Measurements from ENCODE around the gene LAMTOR5. TPM values are rescaled to one million over a fixed set of nuclear protein-coding genes. Genes with fewer than 3 reads are reported as not detected.

Gene LAMTOR5
- total RNA-seq, 4 donors from 2014 or later = 46.1 to 119 (median 80.2) TPM

- 69 to 85% methylated on average over 3 of the region's 3 CpGs for WGBS, 2 donors
- Histone ChIP-seq H3K4me3 (replicated peaks in 1 of 3) (no peak overlapping the region), H3K27me3 (no peaks in the 10 kb centered on the region), H3K27ac (no peak overlapping the region), H3K9me3 (no peaks in the 10 kb centered on the region), H3K4me1 (peaks cover 0 to 3% of the 10 kb centered on the region in 2 donors), H3K36me3 (no peaks in the 10 kb centered on the region)
- intact Hi-C loops (cut with DNase I) = no loop called here
- TF ChIP-seq POLR2A (IDR thresholded peaks at IDR 0.05) = no peak
- no peak for TF ChIP-seq CTCF (IDR thresholded peaks at IDR 0.05)
- no peak for DNase-seq
Measured at GRCh38 chr1:110434946-110435345, 27.5 kb upstream of the LAMTOR5 start.

- no peaks in the 10 kb centered on the region for H3K4me1 ChIP-seq
- no peaks in the 10 kb centered on the region for H3K36me3 ChIP-seq
- intact Hi-C loops (cut with DNase I) = no loop called here
- H3K4me3 ChIP-seq (replicated peaks in 1 of 3) = no peak overlapping the region
- H3K27me3 ChIP-seq = no peaks in the 10 kb centered on the region
- H3K9me3 ChIP-seq = no peaks in the 10 kb centered on the region
- DNase-seq = peak; percentile 27 to 38
- WGBS, 2 donors = 46% methylated on average over 2 to 3 of the region's 3 CpGs
- H3K27ac ChIP-seq = no peak overlapping the region
- no peak for TF ChIP-seq POLR2A (IDR thresholded peaks at IDR 0.05)
Measured at GRCh38 chr1:110433803-110434202, 26.3 kb upstream of the LAMTOR5 start.

- Histone ChIP-seq H3K27me3 (no peaks in the 10 kb centered on the region), H3K9me3 (no peaks in the 10 kb centered on the region), H3K4me3 (replicated peaks in 1 of 3) (no peak overlapping the region), H3K27ac (no peak overlapping the region), H3K36me3 (no peaks in the 10 kb centered on the region), H3K4me1 (no peaks in the 10 kb centered on the region)
- intact Hi-C loops (cut with DNase I) = no loop called here
- TF ChIP-seq CTCF (IDR thresholded peaks at IDR 0.05) = no peak
- no peak for TF ChIP-seq POLR2A (IDR thresholded peaks at IDR 0.05)
- 93% methylated on average over 2 of the region's 2 CpGs for WGBS, 2 donors
- no peak for DNase-seq
Measured at GRCh38 chr1:110433213-110433612, 25.7 kb upstream of the LAMTOR5 start.

GRCh38 chr1:110430901-110431300 lies 23.4 kb upstream of the LAMTOR5 start:
- Histone ChIP-seq H3K27me3 (no peaks in the 10 kb centered on the region), H3K36me3 (no peaks in the 10 kb centered on the region), H3K9me3 (no peaks in the 10 kb centered on the region), H3K27ac (no peak overlapping the region), H3K4me3 (replicated peaks in 1 of 3) (no peak overlapping the region), H3K4me1 (no peaks in the 10 kb centered on the region)
- intact Hi-C loops (cut with DNase I) = no loop called here
- DNase-seq = no peak
- WGBS, 2 donors = 82 to 94% methylated on average over 4 of the region's 4 CpGs
- TF ChIP-seq CTCF (IDR thresholded peaks at IDR 0.05) (no peak), POLR2A (IDR thresholded peaks at IDR 0.05) (no peak)

- 63 to 64% methylated on average over 6 of the region's 6 CpGs for WGBS, 2 donors
- DNase-seq = no peak
- no peak for TF ChIP-seq POLR2A (IDR thresholded peaks at IDR 0.05)
- H3K4me1 ChIP-seq = no peaks in the 10 kb centered on the region
- H3K27me3 ChIP-seq = no peaks in the 10 kb centered on the region
- no peaks in the 10 kb centered on the region for H3K9me3 ChIP-seq
- H3K4me3 ChIP-seq (replicated peaks in 1 of 3) = no peak overlapping the region
- intact Hi-C loops (cut with DNase I) = no loop called here
- no peak overlapping the region for H3K27ac ChIP-seq
- no peaks in the 10 kb centered on the region for H3K36me3 ChIP-seq
Measured at GRCh38 chr1:110430366-110430765, 22.9 kb upstream of the LAMTOR5 start.

GRCh38 chr1:110428946-110429345 lies 21.5 kb upstream of the LAMTOR5 start:
- H3K4me1 ChIP-seq = no peaks in the 10 kb centered on the region
- TF ChIP-seq POLR2A (IDR thresholded peaks at IDR 0.05) = no peak
- no peak for TF ChIP-seq CTCF (IDR thresholded peaks at IDR 0.05)
- no peaks in the 10 kb centered on the region for H3K36me3 ChIP-seq
- intact Hi-C loops (cut with DNase I) = loop anchor here (5.0 kb wide), 1 partner anchor 48 kb away; no protein-coding TSS in a partner anchor
- H3K4me3 ChIP-seq (replicated peaks in 1 of 3) = no peak overlapping the region
- H3K9me3 ChIP-seq = no peaks in the 10 kb centered on the region
- H3K27ac ChIP-seq = no peak overlapping the region
- WGBS, 2 donors = 72 to 82% methylated on average over 4 of the region's 4 CpGs
- DNase-seq = no peak
- no peaks in the 10 kb centered on the region for H3K27me3 ChIP-seq

Measured in thyroid gland (tissue), 4 donors.